GM19099 (cell line): ENCODE results near the gene KRT3.

ENCODE experiments used
- POLR2A ChIP-seq: IDR thresholded peaks from 3 replicates; pipeline ENCODE4 v1.6.1; 2011; ENCODE audit warnings: low read depth; ENCODE audit not compliant: insufficient read length; ENCODE audit errors: extremely low read depth

The KRT3 gene

DNA sequence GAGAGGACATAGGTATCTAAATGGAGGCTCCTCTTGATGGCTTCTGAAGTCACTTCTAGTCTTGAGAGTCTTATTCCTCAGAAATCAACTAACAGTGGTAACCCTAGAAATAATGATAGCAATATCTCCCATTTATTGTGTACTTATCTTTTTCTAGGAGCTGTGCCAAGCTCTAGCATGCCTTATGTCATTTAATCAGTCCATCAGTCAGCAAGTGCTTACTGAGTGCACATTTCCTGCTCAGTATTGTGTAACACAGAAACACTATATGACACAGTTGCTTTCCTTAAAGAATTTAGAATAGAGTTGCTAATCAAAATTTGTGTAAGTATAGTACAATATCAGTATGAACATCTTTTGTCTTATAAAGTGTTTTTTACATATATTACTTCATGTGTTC lies 55.3 kb downstream of the KRT3 start:
- TF ChIP-seq POLR2A: no peak

DNA sequence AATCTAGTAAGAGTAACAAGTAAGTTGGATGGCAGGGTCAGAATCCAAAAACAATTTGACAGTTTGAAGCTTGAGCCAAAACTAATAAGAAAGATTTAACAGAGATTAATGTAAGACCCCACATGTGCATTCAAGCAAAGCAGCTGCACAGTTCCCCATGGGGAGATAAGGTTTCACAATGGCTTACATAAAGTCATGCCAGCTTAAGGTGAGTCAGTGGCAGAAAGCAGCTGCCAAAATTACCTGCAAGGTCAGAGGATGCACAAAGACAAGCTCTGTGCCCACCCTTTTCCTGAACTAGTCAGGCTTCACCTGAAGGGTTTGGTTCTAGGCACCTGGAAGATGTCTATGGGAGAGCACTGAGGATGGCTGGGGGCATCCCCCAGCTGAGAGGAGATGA lies 56.0 kb downstream of the KRT3 start:
- no peak for TF ChIP-seq POLR2A
